ENCODE results near the gene TAF3.
A peak's percentile ranks its signal among the peaks of the same experiment; 100 is the strongest.

TAF3 gene

GRCh38 chr10:7941576-7941975 lies 123.3 kb downstream of the TAF3 start:
- TF ChIP-seq POLR2AphosphoS5 (IDR thresholded peaks at IDR 0.05; ENCODE audit: low read depth, low read length) = no peak
- TF ChIP-seq POLR2A (IDR thresholded peaks at IDR 0.05; ENCODE audit: low read depth, low read length) = no peak
- no peak for TF ChIP-seq SPI1 (IDR thresholded peaks at IDR 0.05; ENCODE audit: low read depth, low read length)
- TF ChIP-seq POU2F2 (IDR thresholded peaks at IDR 0.05; ENCODE audit: low read depth, low read length) = no peak
- no peak for TF ChIP-seq TAF1 (IDR thresholded peaks at IDR 0.05; ENCODE audit: low read depth, low read length)
- no peak for TF ChIP-seq PAX5 (IDR thresholded peaks at IDR 0.05; ENCODE audit: insufficient read depth, low read length, severe bottlenecking)
- no peak for DNase-seq (ENCODE audit: insufficient read length, low spot score)
- no peak for FAIRE-seq

GRCh38 chr10:7942316-7942715 lies 124.0 kb downstream of the TAF3 start:
- TF ChIP-seq POU2F2 (IDR thresholded peaks at IDR 0.05; ENCODE audit: low read depth, low read length) = no peak
- TF ChIP-seq TAF1 (IDR thresholded peaks at IDR 0.05; ENCODE audit: low read depth, low read length) = no peak
- no peak for TF ChIP-seq POLR2A (IDR thresholded peaks at IDR 0.05; ENCODE audit: low read depth, low read length)
- DNase-seq (ENCODE audit: insufficient read length, low spot score) (no peak), FAIRE-seq (no peak)

GRCh38 chr10:7942859-7943258 lies 124.6 kb downstream of the TAF3 start:
- FAIRE-seq = peak; percentile 20
- DNase-seq (ENCODE audit: insufficient read length, low spot score) = no peak
- no peak for TF ChIP-seq PAX5 (IDR thresholded peaks at IDR 0.05; ENCODE audit: insufficient read depth, low read length, severe bottlenecking)
- TF ChIP-seq TAF1 (IDR thresholded peaks at IDR 0.05; ENCODE audit: low read depth, low read length) = no peak
- TF ChIP-seq POLR2AphosphoS5 (IDR thresholded peaks at IDR 0.05; ENCODE audit: low read depth, low read length) = no peak
- no peak for TF ChIP-seq POLR2A (IDR thresholded peaks at IDR 0.05; ENCODE audit: low read depth, low read length)
- TF ChIP-seq POU2F2 (IDR thresholded peaks at IDR 0.05; ENCODE audit: low read depth, low read length) = no peak
- no peak for TF ChIP-seq SPI1 (IDR thresholded peaks at IDR 0.05; ENCODE audit: low read depth, low read length)

GRCh38 chr10:7944215-7944480 lies 125.8 kb downstream of the TAF3 start:
- DNase-seq (ENCODE audit: insufficient read length, low spot score) (no peak), FAIRE-seq (no peak)
- TF ChIP-seq PAX5 (IDR thresholded peaks at IDR 0.05; ENCODE audit: insufficient read depth, low read length, severe bottlenecking) (no peak), POLR2A (IDR thresholded peaks at IDR 0.05; ENCODE audit: low read depth, low read length) (no peak)

GRCh38 chr10:7944537-7944936 lies 126.2 kb downstream of the TAF3 start:
- no peak for DNase-seq (ENCODE audit: insufficient read length, low spot score)
- no peak for TF ChIP-seq SPI1 (IDR thresholded peaks at IDR 0.05; ENCODE audit: low read depth, low read length)
- TF ChIP-seq TAF1 (IDR thresholded peaks at IDR 0.05; ENCODE audit: low read depth, low read length) = no peak
- TF ChIP-seq POLR2A (IDR thresholded peaks at IDR 0.05; ENCODE audit: low read depth, low read length) = no peak
- no peak for TF ChIP-seq POLR2AphosphoS5 (IDR thresholded peaks at IDR 0.05; ENCODE audit: low read depth, low read length)
- TF ChIP-seq POU2F2 (IDR thresholded peaks at IDR 0.05; ENCODE audit: low read depth, low read length) = no peak
- no peak for TF ChIP-seq PAX5 (IDR thresholded peaks at IDR 0.05; ENCODE audit: insufficient read depth, low read length, severe bottlenecking)
- no peak for FAIRE-seq

- no peak for FAIRE-seq
- no peak for DNase-seq (ENCODE audit: insufficient read length, low spot score)
- TF ChIP-seq SPI1 (IDR thresholded peaks at IDR 0.05; ENCODE audit: low read depth, low read length) (no peak), POLR2AphosphoS5 (IDR thresholded peaks at IDR 0.05; ENCODE audit: low read depth, low read length) (no peak), TAF1 (IDR thresholded peaks at IDR 0.05; ENCODE audit: low read depth, low read length) (no peak), POU2F2 (IDR thresholded peaks at IDR 0.05; ENCODE audit: low read depth, low read length) (no peak), POLR2A (IDR thresholded peaks at IDR 0.05; ENCODE audit: low read depth, low read length) (no peak), PAX5 (IDR thresholded peaks at IDR 0.05; ENCODE audit: insufficient read depth, low read length, severe bottlenecking) (no peak)
These were observed 126.7 kb downstream of the TAF3 start for GRCh38 chr10:7945034-7945433.

- FAIRE-seq (no peak), DNase-seq (ENCODE audit: insufficient read length, low spot score) (no peak)
- TF ChIP-seq POLR2AphosphoS5 (IDR thresholded peaks at IDR 0.05; ENCODE audit: low read depth, low read length) (no peak), SPI1 (IDR thresholded peaks at IDR 0.05; ENCODE audit: low read depth, low read length) (no peak), TAF1 (IDR thresholded peaks at IDR 0.05; ENCODE audit: low read depth, low read length) (no peak), PAX5 (IDR thresholded peaks at IDR 0.05; ENCODE audit: insufficient read depth, low read length, severe bottlenecking) (no peak), POLR2A (IDR thresholded peaks at IDR 0.05; ENCODE audit: low read depth, low read length) (no peak), POU2F2 (IDR thresholded peaks at IDR 0.05; ENCODE audit: low read depth, low read length) (no peak)
These were observed 127.3 kb downstream of the TAF3 start for GRCh38 chr10:7945469-7946187.

- no peak for DNase-seq (ENCODE audit: insufficient read length, low spot score)
- FAIRE-seq = no peak
- TF ChIP-seq POLR2AphosphoS5 (IDR thresholded peaks at IDR 0.05; ENCODE audit: low read depth, low read length) = no peak
- TF ChIP-seq SPI1 (IDR thresholded peaks at IDR 0.05; ENCODE audit: low read depth, low read length) = no peak
- TF ChIP-seq POLR2A (IDR thresholded peaks at IDR 0.05; ENCODE audit: low read depth, low read length) = no peak
- no peak for TF ChIP-seq POU2F2 (IDR thresholded peaks at IDR 0.05; ENCODE audit: low read depth, low read length)
- no peak for TF ChIP-seq TAF1 (IDR thresholded peaks at IDR 0.05; ENCODE audit: low read depth, low read length)
These were observed 130.2 kb downstream of the TAF3 start for GRCh38 chr10:7948371-7949000.

GRCh38 chr10:7950981-7951847 lies 132.9 kb downstream of the TAF3 start:
- FAIRE-seq (no peak), DNase-seq (ENCODE audit: insufficient read length, low spot score) (no peak)
- TF ChIP-seq POLR2AphosphoS5 (IDR thresholded peaks at IDR 0.05; ENCODE audit: low read depth, low read length) (no peak), PAX5 (IDR thresholded peaks at IDR 0.05; ENCODE audit: insufficient read depth, low read length, severe bottlenecking) (no peak), TAF1 (IDR thresholded peaks at IDR 0.05; ENCODE audit: low read depth, low read length) (no peak), SPI1 (IDR thresholded peaks at IDR 0.05; ENCODE audit: low read depth, low read length) (no peak), POU2F2 (IDR thresholded peaks at IDR 0.05; ENCODE audit: low read depth, low read length) (no peak), POLR2A (IDR thresholded peaks at IDR 0.05; ENCODE audit: low read depth, low read length) (no peak)
